AG09319 (cell line): Measurements from ENCODE around the gene TFCP2L1.
"Not testable (repeated sequence)": the region's sequence is repeated elsewhere in the genome, so short reads cannot be mapped to it uniquely, and the experiment has no call there.

Source experiments
- DNase-seq: peaks from one replicate; pipeline ENCODE4 v3.0.0-alpha.2; 2010; ENCODE audit warnings: low read depth; ENCODE audit errors: extremely low read depth
- CTCF ChIP-seq: IDR thresholded peaks from 2 replicates; pipeline ENCODE4 v1.5.1; 2011; ENCODE audit warnings: low read depth, mild to moderate bottlenecking, inconsistent platforms, low read length, moderate library complexity

Gene TFCP2L1

GRCh38 chr2:121235542-121235941 lies 49.5 kb downstream of the TFCP2L1 start:
- no peak for DNase-seq
- no peak for TF ChIP-seq CTCF

DNA sequence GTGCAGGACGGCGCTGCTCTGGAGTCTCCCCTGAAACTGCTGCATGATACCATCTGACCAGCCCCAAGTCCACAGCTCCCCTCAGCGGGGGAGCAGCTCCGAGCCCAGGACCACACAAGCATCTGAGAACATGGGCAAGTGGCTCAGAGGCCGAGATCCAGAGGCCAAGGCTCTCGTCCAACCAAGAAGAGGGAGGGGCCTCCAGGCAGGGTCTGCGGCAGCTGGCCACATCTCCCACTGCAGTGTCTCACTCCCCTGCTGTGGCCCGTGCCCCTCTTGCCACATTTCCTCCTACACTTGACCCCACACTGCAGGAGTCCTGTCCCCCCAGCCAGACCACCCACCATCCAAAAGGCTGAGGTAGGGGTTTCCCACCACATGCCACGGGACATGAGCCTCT lies 50.2 kb downstream of the TFCP2L1 start:
- DNase-seq, result no peak
- no peak for TF ChIP-seq CTCF

DNA sequence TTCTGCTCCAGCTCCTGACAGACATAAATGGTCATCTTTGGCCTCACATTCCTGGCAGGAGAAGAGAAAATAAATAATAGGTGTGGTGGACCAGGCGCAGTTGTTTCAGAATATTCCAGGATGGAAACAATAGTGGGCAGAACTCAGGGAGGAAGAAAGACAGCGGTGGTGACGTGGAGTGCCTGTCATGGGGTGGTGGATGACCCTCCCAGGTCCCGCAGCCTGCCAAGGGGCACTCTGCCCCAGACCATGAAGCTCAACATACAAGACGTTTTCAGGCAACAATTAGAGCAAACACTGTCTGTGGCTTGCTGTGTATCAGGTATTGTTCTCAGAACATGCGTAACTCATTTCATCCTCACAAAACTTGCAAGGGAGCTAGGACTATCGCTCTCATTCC lies 50.9 kb downstream of the TFCP2L1 start:
- DNase-seq, result no peak
- TF ChIP-seq CTCF, result no peak

DNA sequence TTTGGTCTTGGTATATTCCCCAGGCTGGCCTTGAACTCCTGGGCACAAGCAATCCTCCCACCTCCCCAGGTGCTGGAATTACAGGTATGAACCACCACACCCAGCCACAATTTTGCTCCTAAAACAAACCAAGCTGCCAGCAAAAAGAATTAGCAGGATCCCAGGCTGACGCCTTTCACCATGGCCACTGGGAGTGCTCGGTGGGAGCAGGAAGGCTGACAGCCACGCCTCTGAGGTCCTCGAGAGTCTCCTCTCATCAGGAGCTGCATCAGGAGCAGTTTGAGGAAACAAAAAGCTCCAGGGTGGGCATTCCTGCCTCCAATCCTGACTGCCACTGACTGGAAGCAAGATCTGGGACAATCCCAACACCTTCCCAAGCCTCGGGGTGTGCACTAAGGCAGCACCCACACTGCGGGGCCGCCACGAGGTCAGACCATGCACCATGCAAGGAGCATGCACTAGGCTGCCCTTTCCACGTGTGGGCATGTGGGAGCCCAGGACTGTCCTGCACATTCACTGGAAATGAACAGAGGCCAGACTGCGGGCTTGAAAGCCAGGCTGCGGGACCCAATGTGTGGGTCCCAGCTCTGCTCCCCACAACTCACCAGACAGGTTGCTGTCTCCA lies 51.4 kb downstream of the TFCP2L1 start:
- no peak for DNase-seq
- no peak for TF ChIP-seq CTCF

DNA sequence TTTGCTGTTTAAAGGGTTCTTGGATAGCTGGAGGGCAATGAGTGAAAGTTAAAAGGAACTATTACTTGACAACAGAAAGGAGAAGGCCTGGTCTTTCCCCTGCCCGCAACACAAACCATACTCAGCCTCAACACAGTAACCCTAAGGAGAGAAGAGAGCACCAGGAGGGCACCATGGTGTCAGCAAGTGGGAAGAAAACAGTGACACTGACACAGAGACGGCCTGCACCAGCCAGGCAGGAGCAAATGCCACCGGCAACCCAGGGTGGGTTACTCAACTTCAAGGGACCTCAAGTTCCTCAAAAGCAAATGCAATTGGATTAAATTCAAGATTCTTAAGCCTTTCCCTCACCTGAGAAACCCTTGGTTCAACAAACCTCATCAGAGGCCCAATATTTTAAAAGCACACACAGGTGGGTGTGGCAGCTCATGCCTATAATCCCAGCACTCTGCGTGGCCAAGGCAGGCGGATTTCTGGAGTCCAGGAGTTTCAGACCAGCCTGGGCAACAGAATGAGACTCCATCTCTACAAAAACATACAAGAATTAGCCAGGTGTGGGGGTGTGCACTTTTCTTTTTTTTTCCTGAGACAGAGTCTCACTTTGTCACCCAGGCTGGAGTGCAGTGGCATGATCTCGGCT lies 52.3 kb downstream of the TFCP2L1 start:
- DNase-seq, result no peak
- no peak for TF ChIP-seq CTCF

GRCh38 chr2:121231385-121232000 lies 53.5 kb downstream of the TFCP2L1 start:
- no peak for TF ChIP-seq CTCF
- DNase-seq, result no peak

GRCh38 chr2:121228521-121228920 lies 56.5 kb downstream of the TFCP2L1 start:
- DNase-seq, result no peak
- no peak for TF ChIP-seq CTCF

- not testable (repeated sequence) for DNase-seq
These were observed 57.4 kb downstream of the TFCP2L1 start for GRCh38 chr2:121227381-121228144.

- DNase-seq, result not testable (repeated sequence)
These were observed 59.3 kb downstream of the TFCP2L1 start for GRCh38 chr2:121225681-121226080.
